K562 (cell line): ENCODE data around the gene DNAJC1. TPM values are rescaled to one million over a fixed set of nuclear protein-coding genes. Genes with fewer than 3 reads are reported as not detected.

ENCODE experiments used
- ATAC-seq: fragments of 200-7000 bp; cut with Tn5 transposase; 3 replicates; pipeline ENCODE4 v1.9.1; 2020; ENCODE audit warnings: moderate library complexity
- BruUV-seq: library from RNA; stranded (reverse); fragments of 400-500 nt; replicated peaks from 2 replicates; lab custom pipeline; 2021; lab: Mats Ljungman, UMichigan
- CTCF ChIA-PET: fragments of 300-600 bp; formaldehyde crosslinking; extraction: SDS; loops from one replicate; lab custom pipeline; 2021; ENCODE audit warnings: low intra/inter-chr PET ratio; lab: Yijun Ruan, JAX
- POLR2A ChIA-PET: fragments of 300-600, 350-650 bp; sonication (Branson Sonifier 250); formaldehyde crosslinking; extraction: SDS; loops from one replicate; lab custom pipeline; 2021; ENCODE audit warnings: antibody characterized with exemption, inconsistent platforms; lab: Yijun Ruan, JAX
- DNase-seq, 4 experiments: peaks; one replicate each; pipeline versions ENCODE4 v3.0.0 to v3.0.0-alpha.2; 2011 to 2018; ENCODE audit warnings: low spot score in 3 of 4, mixed read lengths in 3 of 4; ENCODE audit errors: extremely low read depth in 1 of 4
- FAIRE-seq: peaks from 2 replicates; lab custom pipeline; 2011; peaks lifted over from hg19 to GRCh38; lab: Jason Lieb, UNC
- H2AFZ ChIP-seq: 2 replicates; pipeline ENCODE4 v1.6.0; 2011; ENCODE audit warnings: low read depth, low read length, control low read depth, inconsistent platforms
- H3K27ac ChIP-seq: fragments of 200-600 bp; 3 replicates; pipeline ENCODE4 v1.8.0; 2011; ENCODE audit warnings: low read depth, mild to moderate bottlenecking, control low read depth, inconsistent platforms, low read length, moderate library complexity, mixed read lengths; ENCODE audit errors: extremely low read depth
- H3K27me3 ChIP-seq, 2 experiments: fragments of 300-600 bp in 1 of 2; 2 replicates in 1 of 2; 3 replicates in 1 of 2; pipeline versions ENCODE4 v1.6.0 to v1.8.0; 2011; ENCODE audit warnings: inconsistent platforms in 2 of 2, low read length in 2 of 2, mild to moderate bottlenecking in 1 of 2, mixed read lengths in 1 of 2, moderate library complexity in 1 of 2; ENCODE audit not compliant: control insufficient read depth in 2 of 2, insufficient read depth in 2 of 2
- H3K36me3 ChIP-seq: fragments of 300-600 bp; 3 replicates; pipeline ENCODE4 v1.8.0; 2011; ENCODE audit warnings: mild to moderate bottlenecking, low read length, inconsistent platforms; ENCODE audit not compliant: control insufficient read depth, insufficient read depth
- H3K4me1 ChIP-seq, 2 experiments: fragments of 200-600 bp in 1 of 2; replicated peaks in 1 of 2; 2 replicates in 1 of 2; 3 replicates in 1 of 2; pipeline versions ENCODE4 v1.5.1 to v1.8.0; 2011; ENCODE audit warnings: inconsistent platforms in 2 of 2, low read length in 2 of 2, mild to moderate bottlenecking in 1 of 2, mixed read lengths in 1 of 2, moderate library complexity in 1 of 2; ENCODE audit not compliant: control insufficient read depth in 2 of 2, insufficient read depth in 2 of 2
- H3K4me2 ChIP-seq: 2 replicates; pipeline ENCODE4 v1.6.1; 2011; ENCODE audit warnings: low read length, control low read depth, inconsistent platforms, mixed read lengths; ENCODE audit not compliant: insufficient read depth
- H3K4me3 ChIP-seq: fragments of 200-600 bp; sonication (generic), shearing (Covaris generic); 2 replicates; pipeline ENCODE4 v1.5.1; 2016; ENCODE audit warnings: control low read depth, inconsistent platforms
- H3K79me2 ChIP-seq: fragments of 200-600 bp; 3 replicates; pipeline ENCODE4 v1.8.0; 2011; ENCODE audit warnings: low read length, inconsistent platforms; ENCODE audit not compliant: control insufficient read depth, insufficient read depth
- H3K9ac ChIP-seq, 2 experiments: 2 replicates each; pipeline versions ENCODE4 v1.6.0 to v1.6.1; 2011; ENCODE audit warnings: low read depth in 2 of 2, low read length in 2 of 2, control low read depth in 1 of 2, inconsistent platforms in 1 of 2, mild to moderate bottlenecking in 1 of 2, mixed read lengths in 1 of 2; ENCODE audit not compliant: insufficient read depth in 1 of 2
- H3K9me1 ChIP-seq: one replicate; pipeline ENCODE4 v1.6.0; 2011; ENCODE audit warnings: inconsistent platforms, mild to moderate bottlenecking, low read length, moderate library complexity; ENCODE audit not compliant: control insufficient read depth, insufficient read depth
- H3K9me3 ChIP-seq: replicated peaks from 2 replicates; pipeline ENCODE4 v1.5.1; 2011; ENCODE audit warnings: low read depth, low read length, inconsistent platforms; ENCODE audit not compliant: control insufficient read depth, insufficient read depth
- H4K20me1 ChIP-seq: replicated peaks from 2 replicates; pipeline ENCODE4 v1.6.1; 2011; ENCODE audit warnings: low read length, inconsistent platforms, mixed read lengths; ENCODE audit not compliant: control insufficient read depth, insufficient read depth
- ARID3A ChIP-seq: IDR thresholded peaks from 2 replicates; pipeline ENCODE4 v1.6.1; 2012; ENCODE audit warnings: low read depth, low read length, improper control_type of control experiment, borderline replicate concordance
- OTX1 ChIP-seq: fragments of 450-650 bp; formaldehyde crosslinking; IDR thresholded peaks from 2 replicates; pipeline ENCODE4 v1.4.0; 2022; ENCODE audit warnings: mild to moderate bottlenecking
- POLR2AphosphoS5 ChIP-seq: IDR thresholded peaks from 2 replicates; pipeline ENCODE4 v1.6.1; 2011; ENCODE audit warnings: mild to moderate bottlenecking, low read depth, low read length, moderate library complexity; ENCODE audit not compliant: control insufficient read depth, insufficient read depth
- RAD21 ChIP-seq, 2 experiments: fragments of 250-450 bp in 1 of 2; fragments of 450-650 bp in 1 of 2; sonication (Bioruptor Pico) in 1 of 2; formaldehyde crosslinking in 1 of 2; IDR thresholded peaks in 1 of 2; conservative IDR thresholded peaks in 1 of 2; 2 replicates each; pipeline versions ENCODE4 v1.4.0 to v1.8.0; 2020 to 2022; ENCODE audit warnings: mild to moderate bottlenecking in 2 of 2, moderate library complexity in 1 of 2
- SMAD1 ChIP-seq: fragments of 150-350 bp; IDR thresholded peaks from 2 replicates; pipeline ENCODE4 v1.6.1; 2014; ENCODE audit warnings: low read length, low read depth; ENCODE audit not compliant: partially characterized antibody
- TCFL5 ChIP-seq: fragments of 250-450 bp; sonication (Bioruptor Pico); conservative IDR thresholded peaks from 2 replicates; pipeline ENCODE4 v1.6.1; 2021; ENCODE audit warnings: mild to moderate bottlenecking, moderate library complexity, matching md5 sums
- ZBTB8A ChIP-seq: fragments of 450-650 bp; IDR thresholded peaks from 2 replicates; pipeline ENCODE4 v1.6.1; 2018; ENCODE audit warnings: mild to moderate bottlenecking, moderate library complexity; ENCODE audit not compliant: partially characterized antibody
- ZNF263 ChIP-seq: sonication (generic); formaldehyde crosslinking; IDR thresholded peaks from 2 replicates; pipeline ENCODE4 v1.8.0; 2022; ENCODE audit warnings: mild to moderate bottlenecking, missing genetic modification reagents, borderline replicate concordance
- ZNF316 ChIP-seq: fragments of 450-650 bp; IDR thresholded peaks from 2 replicates; pipeline ENCODE4 v1.6.1; 2016
- WGBS: fragments of 100-300 bp; shearing (Covaris generic); methylation state at CpG from one replicate; pipeline ENCODE4 v1.1.6; 2016; ENCODE audit warnings: low coverage, mixed read lengths; ENCODE audit not compliant: insufficient coverage; ENCODE audit errors: missing lambda C conversion rate; 5-methylcytosine and 5-hydroxymethylcytosine counted together
- in situ Hi-C: fragments of 300-500 bp; cut with MboI; formaldehyde crosslinking; loops from 4 replicates; pipeline ENCODE4 v1.15.0; 2018; ENCODE audit warnings: inconsistent platforms, mixed read lengths
- intact Hi-C: fragments of 100-400 bp; cut with micrococcal nuclease; formaldehyde crosslinking; loops from 2 replicates; pipeline ENCODE4 v1.14.2; 2022
- polyA plus RNA-seq, 8 experiments: library from polyadenylated mRNA; depleted of rRNA in 4 of 8; stranded (reverse) in 5 of 8; unstranded in 3 of 8; fragments of >200 nt; fragmentation: Nextera tagmentation in 2 of 8; fragmentation: Illumina TruSeq in 1 of 8; extraction: Ambion mirVana in 2 of 8; extraction: Trizol in 1 of 8; gene quantifications; 2 replicates each; pipeline versions ENCODE4 v1.2.1 to v1.2.3, GENCODE V29; 2011 to 2014; ENCODE audit warnings: inconsistent platforms in 1 of 8, missing spikeins in 1 of 8
- total RNA-seq, 7 experiments: library from RNA; depleted of rRNA in 6 of 7; stranded (reverse); fragments of >200 nt in 6 of 7; fragmentation: Illumina TruSeq in 2 of 7; extraction: Trizol in 2 of 7; gene quantifications; 2 replicates each; pipeline versions ENCODE4 v1.2.1 to v1.2.3, GENCODE V29; 2011 to 2021; ENCODE audit warnings: low replicate concordance in 1 of 7
- TF ChIP-seq, protein P1 (sequence below): fragments of 450-650 bp; formaldehyde crosslinking; IDR thresholded peaks from 2 replicates; pipeline ENCODE4 v1.4.0; 2020; ENCODE audit warnings: mild to moderate bottlenecking, moderate library complexity

DNAJC1 gene
- total and polyA plus RNA-seq, 9 of the 15 experiments (the other 6 are each of a cell fraction or from before 2014, with no cell fraction given) = 5.4 to 77.6 (median 40.3) TPM

DNA sequence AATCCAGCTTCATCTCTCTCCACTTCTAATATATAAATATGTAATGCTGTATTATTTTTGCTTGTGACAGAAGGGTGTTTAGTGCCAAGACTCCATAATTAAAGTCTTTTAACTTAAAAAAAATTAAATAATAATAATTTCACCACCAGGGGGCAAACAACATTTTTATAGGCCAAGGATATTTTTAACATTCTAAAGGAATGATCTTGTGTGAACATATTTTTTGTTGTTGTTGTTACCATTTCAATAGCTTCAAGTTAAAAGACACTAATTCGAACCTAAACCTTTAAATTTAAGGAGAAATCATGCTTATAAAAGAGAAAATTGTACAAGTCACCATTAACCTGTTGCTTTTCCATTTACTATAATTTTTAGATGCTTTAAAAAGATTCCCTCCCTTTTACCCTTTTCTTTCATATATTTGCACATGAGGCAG, 7.5 kb upstream of the DNAJC1 start:
- Histone ChIP-seq H4K20me1 (no peaks in the 10 kb centered on the region), H3K9ac (no peak overlapping the region), H3K27ac (no peak overlapping the region), H3K36me3 (no peaks in the 10 kb centered on the region), H3K27me3 (no peaks in the 10 kb centered on the region), H3K9me1 (no peaks in the 10 kb centered on the region), H3K4me1 (peaks cover 0 to 12% of the 10 kb centered on the region in 2 experiments; a peak in 4 of 5 replicates), H3K4me3 (no peak overlapping the region), H2AFZ (peak overlapping the region; percentile 54), H3K9me3 (no peaks in the 10 kb centered on the region), H3K4me2 (no peak overlapping the region), H3K79me2 (no peaks in the 10 kb centered on the region)
- DNase-seq (no peak), ATAC-seq (no peak), FAIRE-seq (no peak)
- CTCF ChIA-PET = interaction anchor here (0.9 kb wide), 1 partner anchor 184 kb away, joined by 5 read pairs; no protein-coding TSS in a partner anchor
- in situ Hi-C loops (no loop called here), intact Hi-C loops (loop anchor here (10.0 kb wide), 2 partner anchors 174 to 414 kb away; no protein-coding TSS in a partner anchor)
- POLR2A ChIA-PET = no interaction called here
- 0% methylated on average over 1 of the region's 1 CpG for WGBS
- no TSS peak for BruUV-seq
- peak; percentile 39 to 47 for TF ChIP-seq RAD21 (CRISPR knock-in tag; conservative IDR thresholded peaks at IDR 0.05 in 1 of 2, IDR thresholded peaks at IDR 0.05 in 1 of 2)
- TF ChIP-seq SMAD1 = no peak
- no peak for TF ChIP-seq TCFL5 (CRISPR knock-in tag)
- no peak for TF ChIP-seq ZNF263 (CRISPR knock-in tag)
- peak; percentile 26; the same call in 1 of the 2 replicates for TF ChIP-seq ZNF316
- TF ChIP-seq ZBTB8A = no peak
- TF ChIP-seq, protein P1, sequence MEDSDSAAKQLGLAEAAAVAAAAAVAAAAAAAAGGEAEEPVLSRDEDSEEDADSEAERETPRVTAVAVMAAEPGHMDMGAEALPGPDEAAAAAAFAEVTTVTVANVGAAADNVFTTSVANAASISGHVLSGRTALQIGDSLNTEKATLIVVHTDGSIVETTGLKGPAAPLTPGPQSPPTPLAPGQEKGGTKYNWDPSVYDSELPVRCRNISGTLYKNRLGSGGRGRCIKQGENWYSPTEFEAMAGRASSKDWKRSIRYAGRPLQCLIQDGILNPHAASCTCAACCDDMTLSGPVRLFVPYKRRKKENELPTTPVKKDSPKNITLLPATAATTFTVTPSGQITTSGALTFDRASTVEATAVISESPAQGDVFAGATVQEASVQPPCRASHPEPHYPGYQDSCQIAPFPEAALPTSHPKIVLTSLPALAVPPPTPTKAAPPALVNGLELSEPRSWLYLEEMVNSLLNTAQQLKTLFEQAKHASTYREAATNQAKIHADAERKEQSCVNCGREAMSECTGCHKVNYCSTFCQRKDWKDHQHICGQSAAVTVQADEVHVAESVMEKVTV (CRISPR knock-in tag) = 0 out of 2 replicates have a peak, but pooled peaks have one; percentile 11
- 0 out of 2 replicates have a peak, but pooled peaks have one; percentile 73 for TF ChIP-seq ARID3A
- TF ChIP-seq POLR2AphosphoS5 = no peak
- no peak for TF ChIP-seq OTX1 (CRISPR knock-in tag)
